H1 (cell line): ENCODE measurements around the gene DTL. TPM values are rescaled to one million over a fixed set of nuclear protein-coding genes. Genes with fewer than 3 reads are reported as not detected.

Source experiments
- CTCF ChIA-PET: fragments of 300-600 bp; sonication (Branson Sonifier 250); formaldehyde crosslinking; loops from one replicate; lab custom pipeline; 2021; ENCODE audit not compliant: partially characterized antibody; lab: Charles Lee
- POLR2A ChIA-PET: fragments of 300-600 bp; sonication (Branson Sonifier 250); formaldehyde crosslinking; loops from one replicate; lab custom pipeline; 2021; ENCODE audit warnings: inconsistent platforms; ENCODE audit not compliant: partially characterized antibody; lab: Charles Lee
- DNase-seq, 2 experiments: peaks; one replicate each; pipeline versions ENCODE4 v3.0.0 to v3.0.0-alpha.2; 2010 to 2022; ENCODE audit warnings: low spot score in 2 of 2, low read depth in 1 of 2, mixed read lengths in 1 of 2
- FAIRE-seq: peaks from 2 replicates; lab custom pipeline; 2011; peaks lifted over from hg19 to GRCh38; lab: Jason Lieb, UNC
- H2AFZ ChIP-seq: 2 replicates; pipeline ENCODE4 v1.8.1; 2012; ENCODE audit warnings: low read length, inconsistent platforms
- H2AK5ac ChIP-seq: 2 replicates; pipeline ENCODE4 v1.6.1; 2013; ENCODE audit warnings: low read depth, low read length
- H2BK120ac ChIP-seq: replicated peaks from 2 replicates; pipeline ENCODE3; 2013; ENCODE audit warnings: low read depth, low read length, inconsistent platforms
- H2BK12ac ChIP-seq: 2 replicates; pipeline ENCODE4 v1.6.1; 2013; ENCODE audit warnings: low read depth, low read length
- H2BK15ac ChIP-seq: 2 replicates; pipeline ENCODE4 v1.6.1; 2013; ENCODE audit warnings: low read length
- H2BK20ac ChIP-seq: 2 replicates; pipeline ENCODE4 v1.6.1; 2013; ENCODE audit warnings: low read length
- H2BK5ac ChIP-seq: 2 replicates; pipeline ENCODE4 v1.6.1; 2013; ENCODE audit warnings: low read depth, low read length
- H3K14ac ChIP-seq: 2 replicates; pipeline ENCODE4 v1.6.1; 2013; ENCODE audit warnings: inconsistent platforms; ENCODE audit not compliant: insufficient read length
- H3K18ac ChIP-seq: 2 replicates; pipeline ENCODE4 v1.6.1; 2013; ENCODE audit warnings: low read length; ENCODE audit errors: extremely low read depth
- H3K23ac ChIP-seq: 2 replicates; pipeline ENCODE4 v1.6.1; 2013; ENCODE audit warnings: inconsistent platforms; ENCODE audit not compliant: insufficient read length
- H3K23me2 ChIP-seq: 2 replicates; pipeline ENCODE4 v1.6.1; 2013; ENCODE audit warnings: low read depth, low read length
- H3K27ac ChIP-seq: 2 replicates; pipeline ENCODE4 v1.6.1; 2011; ENCODE audit warnings: low read depth, low read length, inconsistent platforms
- H3K27me3 ChIP-seq, 4 experiments: replicated peaks in 1 of 4; 1 replicate in 1 of 4; 2 replicates in 3 of 4; pipeline versions ENCODE4 v1.6.1 to v1.8.1; 2011 to 2013; ENCODE audit warnings: low read length in 3 of 4, mild to moderate bottlenecking in 3 of 4, inconsistent platforms in 2 of 4, mixed read lengths in 2 of 4, moderate library complexity in 1 of 4; ENCODE audit not compliant: control insufficient read depth in 3 of 4, insufficient read depth in 3 of 4; ENCODE audit errors: extremely low read depth in 1 of 4
- H3K36me3 ChIP-seq, 4 experiments: 2 replicates each; pipeline versions ENCODE4 v1.6.1 to v1.8.1; 2011 to 2013; ENCODE audit warnings: mild to moderate bottlenecking in 4 of 4, low read length in 3 of 4, moderate library complexity in 2 of 4, control low read depth in 1 of 4, inconsistent platforms in 1 of 4; ENCODE audit not compliant: insufficient read depth in 4 of 4, control insufficient read depth in 2 of 4
- H3K4ac ChIP-seq: replicated peaks from 2 replicates; pipeline ENCODE3; 2013; ENCODE audit warnings: low read length, low read depth, mixed read lengths, inconsistent platforms; ENCODE audit not compliant: insufficient read length
- H3K4me1 ChIP-seq, 4 experiments: replicated peaks in 1 of 4; 1 replicate in 1 of 4; 2 replicates in 3 of 4; pipeline versions ENCODE4 v1.6.1 to v1.8.1; 2011 to 2013; ENCODE audit warnings: low read length in 3 of 4, inconsistent platforms in 2 of 4, mixed read lengths in 1 of 4; ENCODE audit not compliant: insufficient read depth in 4 of 4, control insufficient read depth in 3 of 4
- H3K4me2 ChIP-seq, 2 experiments: 2 replicates each; pipeline versions ENCODE4 v1.6.1 to v1.8.1; 2011 to 2013; ENCODE audit warnings: low read depth in 2 of 2, low read length in 2 of 2, control low read depth in 1 of 2, inconsistent platforms in 1 of 2, mild to moderate bottlenecking in 1 of 2; ENCODE audit not compliant: insufficient read depth in 1 of 2
- H3K4me3 ChIP-seq, 4 experiments: fragments of 200-600, 300-600 bp in 1 of 4; sonication (generic), shearing (Covaris generic), sonication (Bioruptor Twin) in 1 of 4; 2 replicates each; pipeline versions ENCODE4 v1.5.1 to v1.8.1; 2011 to 2016; ENCODE audit warnings: low read length in 4 of 4, low read depth in 3 of 4, control low read depth in 2 of 4, inconsistent platforms in 2 of 4, mild to moderate bottlenecking in 2 of 4, mixed read lengths in 1 of 4, moderate library complexity in 1 of 4; ENCODE audit not compliant: insufficient read depth in 2 of 4; ENCODE audit errors: extremely low read depth in 1 of 4
- H3K56ac ChIP-seq: replicated peaks from 2 replicates; pipeline ENCODE3; 2013; ENCODE audit warnings: low read depth, mild to moderate bottlenecking, mixed read lengths, low read length, inconsistent platforms; ENCODE audit not compliant: insufficient read length
- H3K79me1 ChIP-seq: 2 replicates; pipeline ENCODE4 v1.6.1; 2013; ENCODE audit warnings: low read depth, low read length, control low read depth
- H3K79me2 ChIP-seq, 2 experiments: 2 replicates each; pipeline versions ENCODE4 v1.6.1 to v1.8.1; 2012 to 2013; ENCODE audit warnings: low read length in 2 of 2, mild to moderate bottlenecking in 2 of 2, inconsistent platforms in 1 of 2; ENCODE audit not compliant: insufficient read depth in 2 of 2, control insufficient read depth in 1 of 2
- H3K9ac ChIP-seq, 4 experiments: replicated peaks in 1 of 4; 1 replicate in 1 of 4; 2 replicates in 3 of 4; pipeline versions ENCODE4 v1.6.1 to v1.8.1; 2011 to 2013; ENCODE audit warnings: low read depth in 3 of 4, low read length in 3 of 4, control low read depth in 2 of 4, mild to moderate bottlenecking in 2 of 4, moderate library complexity in 2 of 4, inconsistent platforms in 1 of 4; ENCODE audit errors: extremely low read depth in 1 of 4
- H3K9me3 ChIP-seq, 2 experiments: 2 replicates each; pipeline versions ENCODE4 v1.6.1 to v1.8.1; 2012 to 2013; ENCODE audit warnings: mild to moderate bottlenecking in 2 of 2, moderate library complexity in 2 of 2, control low read depth in 1 of 2, inconsistent platforms in 1 of 2, low read depth in 1 of 2, low read length in 1 of 2, mixed read lengths in 1 of 2; ENCODE audit not compliant: insufficient read depth in 2 of 2
- H4K20me1 ChIP-seq, 2 experiments: replicated peaks in 1 of 2; 2 replicates each; pipeline versions ENCODE3 to v1.8.1; 2011 to 2013; ENCODE audit warnings: inconsistent platforms in 2 of 2, low read length in 2 of 2, mild to moderate bottlenecking in 1 of 2; ENCODE audit not compliant: insufficient read depth in 2 of 2, control insufficient read depth in 1 of 2
- H4K5ac ChIP-seq: 2 replicates; pipeline ENCODE4 v1.6.1; 2013; ENCODE audit warnings: low read length, low read depth, mixed read lengths, inconsistent platforms; ENCODE audit not compliant: insufficient read length
- H4K8ac ChIP-seq: 2 replicates; pipeline ENCODE4 v1.8.0; 2013; ENCODE audit warnings: mild to moderate bottlenecking, moderate library complexity, low read length, inconsistent platforms; ENCODE audit not compliant: insufficient read depth; ENCODE audit errors: extremely low read depth
- H4K91ac ChIP-seq: replicated peaks from 2 replicates; pipeline ENCODE3; 2013; ENCODE audit warnings: low read length, mixed read lengths, inconsistent platforms; ENCODE audit not compliant: insufficient read length
- BRCA1 ChIP-seq: IDR thresholded peaks from 2 replicates; pipeline ENCODE4 v1.6.1; 2012; ENCODE audit warnings: low read depth, low read length, improper control_type of control experiment
- CBX5 ChIP-seq: fragments of 300-800, 300-1000 bp; sonication (generic); IDR thresholded peaks from 2 replicates; pipeline ENCODE4 v1.7.1; 2016; ENCODE audit warnings: antibody characterized with exemption, low read length, low read depth
- CBX8 ChIP-seq: fragments of 300-800, 300-1000 bp; sonication (generic); IDR thresholded peaks from 2 replicates; pipeline ENCODE4 v1.7.1; 2016; ENCODE audit warnings: low read depth, low read length, borderline replicate concordance
- CHD2 ChIP-seq: IDR thresholded peaks from 2 replicates; pipeline ENCODE4 v1.6.1; 2012; ENCODE audit warnings: low read length, improper control_type of control experiment
- HDAC6 ChIP-seq: IDR thresholded peaks from one replicate; pipeline ENCODE4 v1.7.1; 2012; ENCODE audit warnings: low read depth, mild to moderate bottlenecking, inconsistent platforms, low read length, moderate library complexity
- JUND ChIP-seq: IDR thresholded peaks from 2 replicates; pipeline ENCODE4 v1.6.1; 2011; ENCODE audit warnings: mild to moderate bottlenecking, improper control_type of control experiment, low read length
- KDM1A ChIP-seq: fragments of 200-600, 300-600 bp; sonication (generic); IDR thresholded peaks from 2 replicates; pipeline ENCODE4 v1.7.1; 2016; ENCODE audit warnings: mild to moderate bottlenecking, low read length, borderline replicate concordance
- KDM4A ChIP-seq: IDR thresholded peaks from one replicate; pipeline ENCODE4 v1.7.1; 2012; ENCODE audit warnings: low read depth, mild to moderate bottlenecking, moderate library complexity, low read length, inconsistent platforms; ENCODE audit not compliant: severe bottlenecking
- NRF1 ChIP-seq: IDR thresholded peaks from 2 replicates; pipeline ENCODE4 v1.6.1; 2011; ENCODE audit warnings: mild to moderate bottlenecking, low read depth, low read length, improper control_type of control experiment
- POLR2A ChIP-seq, 2 experiments: IDR thresholded peaks; 1 replicate in 1 of 2; 2 replicates in 1 of 2; pipeline ENCODE4 v1.6.1; 2011; ENCODE audit warnings: low read depth in 2 of 2, low read length in 2 of 2, mild to moderate bottlenecking in 2 of 2; ENCODE audit errors: control extremely low read depth in 1 of 2
- POU5F1 ChIP-seq: IDR thresholded peaks from 2 replicates; pipeline ENCODE4 v1.6.1; 2011; ENCODE audit warnings: low read depth, mild to moderate bottlenecking, low read length, moderate library complexity
- RXRA ChIP-seq: IDR thresholded peaks from 2 replicates; pipeline ENCODE4 v1.6.1; 2011; ENCODE audit warnings: low read depth, mild to moderate bottlenecking, low read length, moderate library complexity; ENCODE audit not compliant: insufficient read depth
- SIX5 ChIP-seq: IDR thresholded peaks from 2 replicates; pipeline ENCODE4 v1.6.1; 2011; ENCODE audit warnings: mild to moderate bottlenecking, low read depth, low read length
- SRF ChIP-seq: IDR thresholded peaks from 2 replicates; pipeline ENCODE4 v1.6.1; 2011; ENCODE audit warnings: mild to moderate bottlenecking, low read depth, low read length, moderate library complexity
- SUZ12 ChIP-seq: fragments of 200-600 bp; sonication (generic); IDR thresholded peaks from 2 replicates; pipeline ENCODE4 v1.6.1; 2012; ENCODE audit warnings: mild to moderate bottlenecking, inconsistent platforms, low read length, moderate library complexity, mixed read lengths
- TCF12 ChIP-seq: IDR thresholded peaks from 2 replicates; pipeline ENCODE4 v1.6.1; 2011; ENCODE audit warnings: low read depth, mild to moderate bottlenecking, low read length
- TEAD4 ChIP-seq: IDR thresholded peaks from 2 replicates; pipeline ENCODE4 v1.6.1; 2012; ENCODE audit warnings: low read depth, low read length, inconsistent platforms, mixed read lengths
- WGBS, 2 experiments: shearing (Covaris generic) in 1 of 2; methylation state at CpG; one replicate each; pipeline versions ENCODE4 v1.1.6 to v1.1.7; 2013 to 2015; ENCODE audit warnings: low lambda C conversion rate in 2 of 2, mixed read lengths in 2 of 2, inconsistent platforms in 1 of 2, low coverage in 1 of 2, missing lambda C conversion rate in 1 of 2; ENCODE audit not compliant: insufficient replicate concordance in 2 of 2, insufficient coverage in 1 of 2, insufficient read length in 1 of 2; ENCODE audit errors: extremely low coverage in 1 of 2, missing lambda C conversion rate in 1 of 2; 5-methylcytosine and 5-hydroxymethylcytosine counted together
- polyA plus RNA-seq, 7 experiments: library from polyadenylated mRNA; depleted of rRNA in 3 of 7; stranded (reverse) in 5 of 7; unstranded in 2 of 7; fragments of >200 nt in 5 of 7; fragments of 200-250 nt in 2 of 7; gene quantifications; 1 replicate in 5 of 7; 2 replicates in 1 of 7; 4 replicates in 1 of 7; pipeline versions ENCODE4 v1.2.1 to v1.2.3, GENCODE V29; 2011 to 2013; ENCODE audit warnings: missing spikeins in 2 of 7, mixed read lengths in 2 of 7
- total RNA-seq: library from RNA; stranded (reverse); fragmentation: NEBNext Ultra II Directional; extraction: Animal tissue kit (Norgen Biotek cat#: 25700); gene quantifications from 2 replicates; pipeline ENCODE4 v1.2.1, GENCODE V29; 2021

DTL gene
- total and polyA plus RNA-seq, 2 of the 8 experiments (the other 6 are each of a cell fraction or from before 2014, with no cell fraction given) = 36.0 to 46.9 TPM

GRCh38 chr1:212129781-212130180 is 94.2 kb downstream of the DTL start:
- no peaks in the 10 kb centered on the region for H3K23me2 ChIP-seq
- no peaks in the 10 kb centered on the region for H4K20me1 ChIP-seq
- 89% methylated on average over 6 of the region's 6 CpGs; no CpG with 5 or more reads in 1 of the 2 experiments for WGBS, 2 experiments
- H4K91ac ChIP-seq = no peak overlapping the region
- POLR2A ChIA-PET = no interaction called here
- no peak overlapping the region for H3K27ac ChIP-seq
- H3K79me1 ChIP-seq = no peaks in the 10 kb centered on the region
- H3K18ac ChIP-seq = no peak overlapping the region
- H3K36me3 ChIP-seq = no peaks in the 10 kb centered on the region; a peak in 1 of 8 replicates
- FAIRE-seq (no peak), DNase-seq (no peak)
- no peak overlapping the region for H3K4ac ChIP-seq
- H2BK20ac ChIP-seq = no peak overlapping the region
- H3K56ac ChIP-seq = no peak overlapping the region
- H3K4me1 ChIP-seq = peaks cover 0 to 11% (median 3%) of the 10 kb centered on the region in 4 experiments; a peak in 4 of 7 replicates
- no peak overlapping the region for H2BK5ac ChIP-seq
- no peak overlapping the region for H3K9ac ChIP-seq
- no peak overlapping the region for H3K14ac ChIP-seq
- H3K27me3 ChIP-seq = no peaks in the 10 kb centered on the region
- no peak overlapping the region for H2AK5ac ChIP-seq
- H2BK120ac ChIP-seq = no peak overlapping the region
- H4K5ac ChIP-seq = no peak overlapping the region
- H3K79me2 ChIP-seq = no peaks in the 10 kb centered on the region
- CTCF ChIA-PET = interaction anchor here (1.1 to 1.5 kb wide), 3 partner anchors 11 to 162 kb away, joined by 3 to 5 read pairs (median 3); no protein-coding TSS in a partner anchor
- no peak overlapping the region for H2BK15ac ChIP-seq
- no peak overlapping the region for H3K4me3 ChIP-seq
- H3K9me3 ChIP-seq = no peaks in the 10 kb centered on the region
- H3K23ac ChIP-seq = no peak overlapping the region
- H2BK12ac ChIP-seq = no peak overlapping the region
- H2AFZ ChIP-seq = no peak overlapping the region
- no peak overlapping the region for H3K4me2 ChIP-seq
- H4K8ac ChIP-seq = no peak overlapping the region
- TF ChIP-seq TEAD4 (no peak), JUND (no peak), KDM1A (no peak), SRF (no peak), KDM4A (no peak), SIX5 (no peak), NRF1 (no peak), TCF12 (no peak), CHD2 (no peak), CBX5 (no peak), CBX8 (no peak), POLR2A (IDR thresholded peaks at IDR 0.05; ENCODE audit: control extremely low read depth in 1 of 2, low read depth in 2 of 2, low read length in 2 of 2) (no peak), BRCA1 (no peak), HDAC6 (no peak), SUZ12 (no peak), RXRA (no peak), POU5F1 (no peak)
